WI38 (cell line): ENCODE data around the gene SH3PXD2B.

Source experiments
- H3K4me3 ChIP-seq: 2 replicates; pipeline ENCODE4 v1.5.1; 2011; ENCODE audit warnings: low read depth, mild to moderate bottlenecking, control low read depth, low read length
- TF ChIP-seq, protein P1 (sequence below): IDR thresholded peaks from 2 replicates; pipeline ENCODE4 v1.5.1; 2012; ENCODE audit warnings: low read depth, mild to moderate bottlenecking, control low read depth, low read length

SH3PXD2B gene

DNA sequence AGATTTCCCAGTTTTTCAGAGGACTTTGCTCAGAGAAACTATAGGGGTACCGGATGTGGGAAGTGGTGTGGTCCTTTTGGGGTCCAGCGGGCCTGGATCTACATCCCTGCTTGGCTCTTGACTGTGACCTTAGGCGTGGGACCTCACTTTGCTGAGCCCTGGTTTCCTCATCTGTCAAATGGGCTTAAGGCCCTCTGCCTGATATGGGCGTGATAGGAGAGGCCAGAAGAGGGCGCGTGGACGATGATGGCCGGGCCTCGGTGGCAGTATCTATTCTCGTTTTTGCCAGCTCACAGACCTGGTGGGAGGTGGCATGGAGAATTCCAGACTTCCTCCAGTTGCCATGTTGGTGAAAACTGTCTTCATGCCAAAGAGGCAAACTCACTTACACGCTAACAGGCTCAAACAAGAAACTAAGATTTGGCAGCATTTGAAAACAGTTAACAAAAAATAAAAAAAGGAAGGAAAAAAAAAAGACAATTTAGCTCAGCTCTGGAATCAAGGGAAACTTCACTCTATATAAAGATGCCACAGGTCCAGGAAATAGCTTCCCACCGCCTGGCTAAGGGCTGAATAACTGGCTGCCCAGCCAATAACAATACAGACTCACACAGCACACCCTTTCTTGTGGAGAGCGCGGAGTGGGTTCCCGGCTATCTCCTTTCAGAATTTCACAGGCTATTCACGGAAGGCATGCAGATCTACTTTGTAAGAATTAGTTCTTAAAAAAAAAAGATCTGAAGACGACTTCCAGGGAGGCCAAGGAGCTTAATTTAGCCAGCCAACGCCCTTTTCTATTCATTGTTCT lies 1.7 kb downstream of the SH3PXD2B start:
- peak overlapping the region; percentile 88 for H3K4me3 ChIP-seq
- TF ChIP-seq, protein P1, sequence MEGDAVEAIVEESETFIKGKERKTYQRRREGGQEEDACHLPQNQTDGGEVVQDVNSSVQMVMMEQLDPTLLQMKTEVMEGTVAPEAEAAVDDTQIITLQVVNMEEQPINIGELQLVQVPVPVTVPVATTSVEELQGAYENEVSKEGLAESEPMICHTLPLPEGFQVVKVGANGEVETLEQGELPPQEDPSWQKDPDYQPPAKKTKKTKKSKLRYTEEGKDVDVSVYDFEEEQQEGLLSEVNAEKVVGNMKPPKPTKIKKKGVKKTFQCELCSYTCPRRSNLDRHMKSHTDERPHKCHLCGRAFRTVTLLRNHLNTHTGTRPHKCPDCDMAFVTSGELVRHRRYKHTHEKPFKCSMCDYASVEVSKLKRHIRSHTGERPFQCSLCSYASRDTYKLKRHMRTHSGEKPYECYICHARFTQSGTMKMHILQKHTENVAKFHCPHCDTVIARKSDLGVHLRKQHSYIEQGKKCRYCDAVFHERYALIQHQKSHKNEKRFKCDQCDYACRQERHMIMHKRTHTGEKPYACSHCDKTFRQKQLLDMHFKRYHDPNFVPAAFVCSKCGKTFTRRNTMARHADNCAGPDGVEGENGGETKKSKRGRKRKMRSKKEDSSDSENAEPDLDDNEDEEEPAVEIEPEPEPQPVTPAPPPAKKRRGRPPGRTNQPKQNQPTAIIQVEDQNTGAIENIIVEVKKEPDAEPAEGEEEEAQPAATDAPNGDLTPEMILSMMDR = no peak

DNA sequence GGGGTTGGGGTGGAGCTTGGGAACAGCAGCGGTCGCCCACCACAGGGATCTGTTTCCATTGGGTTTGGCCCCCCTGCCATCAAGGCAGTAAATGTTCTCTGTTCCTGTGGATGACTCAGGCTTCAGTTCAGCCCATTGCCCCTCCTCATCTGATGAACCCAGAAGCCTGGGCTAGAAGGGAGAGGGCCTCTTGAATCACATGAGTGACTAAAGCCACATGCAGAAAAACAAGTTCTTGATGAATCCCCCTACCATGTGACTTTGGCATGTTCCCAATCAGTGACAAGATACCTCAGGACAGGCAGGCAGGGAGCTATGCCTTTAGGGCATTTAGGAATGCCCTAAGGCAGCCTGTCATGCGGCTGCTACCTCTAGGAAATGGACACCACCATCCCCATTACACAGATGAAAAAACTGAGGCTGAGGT lies 2.5 kb downstream of the SH3PXD2B start:
- H3K4me3 ChIP-seq = no peak overlapping the region
- TF ChIP-seq, protein P1 = no peak

DNA sequence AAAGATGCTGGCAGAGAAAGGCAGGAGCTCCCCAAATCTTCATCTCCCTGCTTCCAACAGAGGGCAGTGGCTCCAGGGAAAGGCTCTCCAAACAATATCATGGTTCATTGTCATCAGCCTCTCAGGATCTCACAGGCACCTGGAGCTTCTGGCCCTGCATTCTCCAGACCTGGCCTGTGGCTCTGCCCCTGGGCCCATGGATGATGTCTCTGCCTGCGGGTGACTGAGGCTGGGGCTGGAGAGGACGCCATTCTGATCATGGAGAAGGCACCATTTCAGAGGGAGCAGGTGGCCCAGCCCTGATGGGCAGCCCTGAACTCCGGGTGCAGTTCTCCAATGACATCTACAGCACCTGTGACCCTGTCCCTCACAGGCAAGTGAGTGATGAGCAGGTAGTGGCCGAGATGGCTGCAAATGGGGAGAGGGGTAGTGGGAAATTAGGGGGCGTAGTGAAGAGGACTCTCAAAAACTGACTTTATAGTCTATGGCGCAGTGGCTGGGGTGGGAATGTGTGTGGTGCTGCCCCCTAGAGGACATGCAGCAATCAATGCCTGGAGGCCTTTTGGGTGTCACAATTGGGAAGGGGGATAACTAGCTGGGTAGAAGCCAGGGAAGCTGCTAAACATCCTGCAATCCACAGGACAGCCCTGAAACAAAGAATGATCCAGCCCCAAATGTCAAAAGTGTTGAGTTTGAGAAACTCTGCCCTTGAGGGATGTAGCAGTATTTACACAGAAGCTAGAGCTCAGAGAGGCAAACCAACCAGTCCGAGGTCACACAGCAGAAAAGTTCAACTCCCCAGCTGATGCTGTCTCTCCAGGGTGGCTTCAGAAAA lies 3.2 kb downstream of the SH3PXD2B start:
- H3K4me3 ChIP-seq = no peak overlapping the region
- TF ChIP-seq, protein P1 = peak; percentile 67

DNA sequence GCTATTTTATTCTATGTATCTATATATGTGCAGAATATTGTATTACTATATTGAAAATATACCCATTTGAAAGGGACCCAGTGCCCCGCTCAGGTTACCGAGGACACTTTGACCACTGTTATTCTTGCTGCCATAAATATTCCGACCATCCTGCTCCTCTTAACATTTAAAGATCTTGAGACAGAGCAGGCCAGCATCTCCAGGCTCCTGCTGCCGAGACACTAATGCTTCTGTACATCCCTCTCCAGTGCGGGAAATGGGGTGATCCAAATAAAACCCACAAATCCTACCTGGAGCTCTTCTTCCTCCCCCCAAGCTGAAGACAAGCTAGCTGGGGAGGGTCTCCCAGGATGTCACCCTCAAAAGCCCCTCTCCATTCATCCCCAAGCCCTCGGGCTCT lies 3.9 kb downstream of the SH3PXD2B start:
- H3K4me3 ChIP-seq = no peak overlapping the region
- TF ChIP-seq, protein P1 = no peak

DNA sequence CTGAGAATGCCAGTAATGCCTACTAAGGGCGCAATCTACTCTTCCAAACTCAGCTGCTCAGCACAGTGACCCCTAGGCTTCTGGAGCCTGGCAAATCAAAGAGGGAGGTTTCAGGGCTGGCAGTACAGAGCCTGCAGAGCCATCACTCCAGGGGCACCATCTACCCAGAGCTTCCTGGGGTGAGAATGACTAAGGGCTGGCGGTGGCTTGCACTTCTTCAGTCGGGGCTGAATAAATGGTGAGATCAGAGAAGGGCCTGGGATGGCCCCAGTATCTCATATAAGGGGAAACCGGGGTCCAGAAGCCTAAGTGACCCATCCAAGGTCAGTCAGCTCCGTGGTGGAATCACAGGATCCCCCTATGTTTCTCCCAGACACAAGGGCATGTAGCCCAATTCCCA lies 5.3 kb downstream of the SH3PXD2B start:
- TF ChIP-seq, protein P1 = no peak
- H3K4me3 ChIP-seq = no peak overlapping the region

DNA sequence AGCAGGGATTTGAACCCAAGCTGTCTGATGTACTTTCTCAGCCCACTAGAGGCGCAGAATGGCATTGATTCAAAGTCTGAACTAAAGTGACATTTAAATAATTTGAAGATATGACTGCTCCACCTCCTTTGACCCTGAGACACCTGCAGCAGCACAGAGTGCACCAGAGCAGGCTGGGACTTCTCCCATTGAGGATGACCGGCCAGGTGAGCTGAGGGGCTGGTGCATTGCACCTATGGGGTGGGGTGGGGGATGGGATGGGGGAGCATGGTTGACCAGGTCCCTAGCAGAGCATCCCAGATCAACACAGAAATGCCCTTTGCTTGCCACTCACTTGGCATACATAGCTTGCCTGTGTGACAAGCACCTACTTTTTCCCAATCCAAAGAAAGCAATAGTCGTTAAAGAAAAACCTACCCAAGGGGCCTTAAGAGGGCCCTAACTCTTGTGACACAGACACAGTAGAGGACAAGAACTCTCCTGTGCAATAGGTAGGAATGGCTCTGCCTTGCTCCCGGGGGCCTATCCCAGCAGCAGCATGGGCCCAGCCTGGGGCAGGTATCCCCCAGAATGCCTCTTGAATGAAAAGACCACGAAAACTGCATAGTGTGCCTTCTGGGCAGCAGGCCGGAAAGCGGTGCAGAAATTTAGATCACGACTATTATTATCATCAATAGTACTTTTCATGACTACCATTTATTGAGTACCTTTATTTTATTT lies 6.5 kb downstream of the SH3PXD2B start:
- TF ChIP-seq, protein P1 = no peak
- no peak overlapping the region for H3K4me3 ChIP-seq
